ENCODE measurements around the gene MMP17.
A peak's percentile ranks its signal among the peaks of the same experiment; 100 is the strongest.

Gene MMP17

DNA sequence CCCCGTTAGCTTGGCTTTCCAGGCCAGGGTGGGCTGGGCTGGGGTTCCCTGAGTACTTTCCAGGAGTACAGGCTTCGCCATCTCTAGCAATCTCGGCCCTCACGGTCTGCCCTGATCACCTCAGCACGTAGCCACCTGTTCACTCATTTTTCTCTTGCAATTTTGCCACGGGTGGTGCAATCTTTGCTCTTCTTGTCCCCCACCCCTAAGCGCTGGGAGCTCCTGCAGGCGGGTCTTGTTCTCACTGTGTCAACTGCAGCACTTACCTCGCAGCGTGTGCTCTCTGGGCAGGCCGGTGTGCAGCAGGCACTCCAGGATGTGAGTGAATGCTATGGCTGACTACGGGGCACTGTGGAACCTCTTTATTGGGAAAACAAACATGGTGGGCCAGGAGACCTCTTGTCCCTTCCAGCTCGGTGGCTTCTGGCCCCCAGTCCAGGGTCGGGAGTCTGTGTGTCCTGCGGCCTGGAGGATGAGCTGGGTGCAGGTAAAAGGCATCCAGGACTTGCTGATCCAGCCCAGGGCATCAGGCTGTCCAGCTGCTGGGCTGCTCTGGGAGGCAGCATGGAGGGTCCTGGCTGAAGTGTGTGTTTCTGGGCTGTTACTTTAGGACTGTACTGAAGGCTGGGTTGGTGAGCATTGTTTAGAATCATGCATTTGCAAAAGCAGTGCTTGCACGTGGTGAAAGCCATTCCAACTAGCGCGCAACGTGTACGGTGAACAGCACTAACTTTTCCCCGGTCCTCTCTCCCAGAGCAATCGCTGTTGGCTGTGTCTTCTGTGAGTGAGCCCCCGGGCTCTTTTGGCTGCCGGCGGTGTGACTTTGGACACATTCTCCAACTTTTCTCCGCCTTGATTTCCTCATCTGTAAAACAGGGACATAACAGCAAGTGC is 64.8 kb downstream of the MMP17 start:
- DNase-seq (ENCODE audit: low read depth): no peak
- H3K4me3 ChIP-seq (ENCODE audit: low read depth, low read length): no peak overlapping the region
- TF ChIP-seq CTCF (IDR thresholded peaks at IDR 0.05; ENCODE audit: insufficient read depth, low read depth, low read length, missing control alignments): no peak

DNA sequence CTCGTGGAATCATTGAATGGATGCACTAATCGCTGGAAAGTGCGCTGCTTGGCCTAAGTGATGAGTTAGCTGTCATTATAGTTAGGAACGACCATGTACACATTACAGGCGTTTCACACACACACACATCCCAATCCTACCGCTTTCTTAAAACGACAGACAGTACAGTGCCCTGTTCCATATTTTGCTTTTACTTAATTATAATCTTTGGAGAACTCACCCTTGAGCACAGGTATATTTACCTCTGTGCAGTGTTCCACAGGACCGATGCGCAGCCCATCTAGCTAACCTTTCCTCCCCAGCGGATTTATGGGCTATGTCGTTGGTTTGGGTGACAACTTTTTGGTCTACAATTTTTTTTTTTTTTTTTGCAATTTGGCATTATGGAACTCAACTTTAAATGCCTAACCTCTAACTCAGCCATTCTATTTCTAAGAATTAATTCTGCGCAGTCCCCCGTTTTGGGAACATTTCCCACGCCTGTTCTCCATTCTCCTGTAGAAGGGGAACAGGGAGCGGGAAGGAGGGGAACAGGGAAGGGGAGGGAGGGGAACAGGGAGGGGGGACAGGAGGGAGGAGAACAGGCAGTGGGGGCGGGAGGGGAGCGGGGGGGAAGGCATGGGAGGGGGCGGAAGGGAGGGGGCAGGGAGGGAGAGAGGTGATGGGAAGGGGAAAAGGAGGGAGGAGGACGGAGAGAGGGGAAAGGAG is 65.6 kb downstream of the MMP17 start:
- TF ChIP-seq CTCF (IDR thresholded peaks at IDR 0.05; ENCODE audit: insufficient read depth, low read depth, low read length, missing control alignments): no peak
- DNase-seq (ENCODE audit: low read depth): no peak
- H3K4me3 ChIP-seq (ENCODE audit: low read depth, low read length): no peak overlapping the region

- no peak for TF ChIP-seq CTCF (IDR thresholded peaks at IDR 0.05; ENCODE audit: insufficient read depth, low read depth, low read length, missing control alignments)
- peak; percentile 91 for DNase-seq (ENCODE audit: low read depth)
- peak within 1 kb of the TSS; percentile 75 for H3K4me3 ChIP-seq (ENCODE audit: low read depth, low read length)
Observed at GRCh38 chr12:131894313-131894860, 66.2 kb downstream of the MMP17 start, which contains the start of gene ULK1. ULK1 (plus strand) TSS chr12:131894622; CDS start chr12:131895002, 380 bp downstream.

DNA sequence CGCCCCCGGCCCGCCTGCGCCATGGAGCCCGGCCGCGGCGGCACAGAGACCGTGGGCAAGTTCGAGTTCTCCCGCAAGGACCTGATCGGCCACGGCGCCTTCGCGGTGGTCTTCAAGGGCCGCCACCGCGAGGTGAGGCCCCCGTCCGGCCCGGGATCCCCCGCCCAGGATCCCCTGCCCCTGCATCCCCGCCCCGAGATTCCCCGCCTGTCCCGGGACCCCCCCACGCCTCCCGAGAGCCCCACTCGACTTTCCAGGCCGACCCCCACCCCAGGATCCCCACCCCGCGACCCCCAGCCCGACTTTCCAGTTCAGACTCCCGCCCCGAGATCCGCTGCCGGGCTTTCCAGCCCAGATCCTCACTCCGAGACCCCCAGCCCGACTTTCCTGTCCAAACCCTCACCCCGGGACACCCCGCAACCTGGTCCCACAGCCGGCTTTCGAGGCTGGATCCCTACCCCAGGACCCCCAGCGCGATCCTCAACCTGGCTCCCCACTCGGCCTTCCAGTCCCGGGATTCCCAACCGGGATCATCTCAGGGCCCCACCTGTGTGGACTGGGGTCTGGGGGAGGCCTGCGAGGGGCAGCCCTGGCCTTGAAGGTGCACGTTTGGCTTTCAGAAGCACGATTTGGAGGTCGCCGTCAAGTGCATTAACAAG is 66.9 kb downstream of the MMP17 start:
- TF ChIP-seq CTCF (IDR thresholded peaks at IDR 0.05; ENCODE audit: insufficient read depth, low read depth, low read length, missing control alignments): no peak
- peak overlapping the region; percentile 75 for H3K4me3 ChIP-seq (ENCODE audit: low read depth, low read length)
- DNase-seq (ENCODE audit: low read depth): no peak

GRCh38 chr12:131895640-131896079 is 67.5 kb downstream of the MMP17 start:
- no peak for DNase-seq (ENCODE audit: low read depth)
- TF ChIP-seq CTCF (IDR thresholded peaks at IDR 0.05; ENCODE audit: insufficient read depth, low read depth, low read length, missing control alignments): no peak
- H3K4me3 ChIP-seq (ENCODE audit: low read depth, low read length): peak overlapping the region; percentile 75

GRCh38 chr12:131896080-131896810 is 68.1 kb downstream of the MMP17 start:
- TF ChIP-seq CTCF (IDR thresholded peaks at IDR 0.05; ENCODE audit: insufficient read depth, low read depth, low read length, missing control alignments): no peak
- peak overlapping the region; percentile 75 for H3K4me3 ChIP-seq (ENCODE audit: low read depth, low read length)
- peak; percentile 73 for DNase-seq (ENCODE audit: low read depth)
